Measurements from ENCODE around the gene MED16.

The MED16 gene

DNA sequence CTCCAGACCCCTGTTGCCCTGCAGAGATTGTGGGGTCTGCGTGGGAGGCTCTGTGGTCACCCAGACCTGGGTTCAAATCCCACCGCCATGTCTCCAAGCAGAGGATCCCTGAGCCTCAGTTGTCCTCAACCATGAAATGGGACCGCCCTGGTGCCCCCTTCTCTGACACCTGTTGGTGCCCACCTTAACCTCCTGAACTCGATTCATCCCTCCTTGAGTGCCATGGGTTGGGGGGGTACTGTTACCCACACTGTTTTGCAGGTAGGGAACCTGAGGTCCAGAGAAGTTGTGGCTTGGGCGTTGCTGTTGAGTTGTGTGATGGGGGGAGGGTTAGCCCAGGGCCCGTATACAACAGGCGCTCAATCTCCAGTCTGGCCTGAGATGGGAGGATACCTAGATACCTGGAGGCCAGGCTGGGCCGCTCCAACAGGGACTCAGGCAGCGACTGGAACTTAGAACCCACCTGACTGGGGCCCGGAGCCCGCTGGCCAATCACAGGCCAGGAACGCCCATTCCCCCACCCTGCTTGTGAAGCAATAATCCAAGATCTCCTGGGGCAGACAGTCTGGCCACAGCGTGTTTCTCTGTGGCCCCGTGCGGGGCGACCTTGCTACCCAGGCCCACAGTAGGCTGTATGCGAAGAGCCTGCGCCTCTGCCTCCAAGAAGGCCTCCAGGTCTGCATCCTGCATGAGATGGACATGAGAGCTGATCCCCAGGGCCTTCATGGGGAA, 35.6 kb upstream of the MED16 start:
- in situ Hi-C loops (cut with HindIII; ENCODE audit: low sequenced_read_pairs) = no loop called here

DNA sequence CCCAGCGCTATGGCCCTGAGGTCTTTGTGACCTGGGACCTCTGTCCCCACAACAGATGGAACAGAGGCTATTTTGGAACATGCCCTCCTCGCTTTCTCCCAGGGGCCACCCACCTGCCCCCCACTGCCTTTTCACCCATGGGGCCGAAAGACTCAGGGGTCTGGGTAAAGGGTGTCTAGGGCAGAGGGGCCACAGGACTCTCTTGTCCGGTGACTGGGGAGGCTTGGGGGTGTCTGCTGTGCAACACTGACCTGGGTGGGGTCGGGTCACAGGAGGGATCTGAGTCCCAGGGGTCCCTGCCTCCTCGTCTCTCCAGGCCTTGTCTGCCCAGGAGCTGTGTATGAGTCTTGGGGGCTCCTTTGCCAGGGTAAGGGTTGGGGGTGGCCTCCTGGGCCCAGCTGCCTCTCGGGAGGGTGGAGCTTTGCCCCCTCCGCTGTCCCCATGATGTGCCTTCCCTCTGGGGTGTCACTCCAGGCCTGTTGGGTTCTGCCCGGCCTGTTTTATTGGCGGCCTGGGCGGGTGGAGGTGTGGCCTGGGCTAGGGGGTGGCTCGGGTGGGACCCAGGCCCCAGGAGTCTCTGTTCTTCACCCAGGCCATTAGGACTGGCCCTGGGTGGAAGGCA, 34.9 kb upstream of the MED16 start:
- in situ Hi-C loops (cut with HindIII; ENCODE audit: low sequenced_read_pairs) = no loop called here

DNA sequence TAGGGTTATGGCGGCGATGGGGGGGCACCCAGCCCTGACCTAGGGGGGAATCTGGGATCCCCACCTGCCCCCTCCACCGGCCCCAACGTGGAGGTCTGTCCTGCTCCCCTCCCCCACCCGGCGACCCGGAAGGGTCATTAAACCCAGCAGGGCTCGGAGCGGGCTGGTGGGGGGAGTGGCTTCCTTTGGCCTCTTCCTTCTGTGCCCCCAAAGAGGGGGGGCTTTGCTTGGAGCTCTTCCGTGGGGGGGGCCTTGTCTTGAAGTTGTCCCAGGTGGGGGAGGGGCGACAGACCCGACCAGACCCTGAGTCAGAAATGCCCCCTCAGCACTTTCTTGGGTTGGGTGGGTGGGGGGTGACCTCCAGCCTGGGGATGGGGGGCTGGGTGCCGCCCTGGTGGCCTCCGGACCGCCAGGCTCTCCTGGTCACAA, 34.4 kb upstream of the MED16 start:
- in situ Hi-C loops (cut with HindIII; ENCODE audit: low sequenced_read_pairs) = no loop called here

DNA sequence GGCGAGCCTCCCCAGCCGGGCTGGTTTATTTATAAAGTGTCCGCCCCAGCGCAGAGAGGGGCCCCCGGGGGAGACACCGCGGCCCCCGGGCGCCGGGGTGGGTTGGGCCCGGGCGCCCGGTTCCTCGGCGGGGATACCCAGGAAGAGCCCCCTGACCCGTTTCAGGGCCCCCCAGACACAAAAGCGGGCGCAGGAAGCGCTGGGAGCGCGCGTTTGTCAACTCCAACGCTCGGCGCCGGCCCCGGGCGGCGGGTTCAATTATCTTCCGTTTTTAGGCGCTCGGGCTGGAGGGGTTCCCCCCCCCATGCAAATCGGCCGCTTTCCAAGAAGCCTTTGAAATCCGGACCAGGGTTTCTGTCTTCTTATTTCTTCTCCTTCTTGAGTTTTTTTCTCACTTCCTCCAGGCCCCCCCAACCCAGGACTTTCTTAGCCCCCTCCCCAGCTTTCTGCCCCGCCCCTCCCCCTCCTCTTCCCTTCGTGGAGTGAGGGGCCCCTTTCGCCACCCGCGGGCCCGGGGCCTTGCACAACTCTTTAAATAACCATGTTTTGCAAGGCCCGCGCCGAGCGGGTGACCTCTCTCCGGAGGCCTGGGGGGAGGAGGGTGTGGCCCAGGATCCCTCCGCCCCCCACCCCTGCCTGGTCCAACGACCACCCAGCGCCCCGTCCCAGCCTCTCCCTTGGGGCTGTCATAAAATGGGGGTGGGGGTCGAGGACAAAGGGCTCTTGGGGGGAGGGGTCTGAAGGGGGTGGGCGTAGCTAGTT, 33.8 kb upstream of the MED16 start:
- in situ Hi-C loops (cut with HindIII; ENCODE audit: low sequenced_read_pairs) = no loop called here

DNA sequence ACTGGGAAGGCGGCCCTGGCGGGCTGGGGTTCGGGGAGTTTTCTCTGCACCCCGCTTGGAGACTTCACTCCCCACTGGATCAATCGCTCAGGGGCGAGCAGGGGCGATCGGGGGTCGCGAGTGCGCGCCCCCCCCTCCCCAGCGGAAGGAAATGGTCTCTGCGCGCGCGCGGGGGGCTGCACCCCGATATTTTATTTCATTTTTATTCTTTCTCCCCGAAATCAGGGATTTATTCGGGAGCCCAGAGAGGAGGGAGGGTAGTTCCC, 33.3 kb upstream of the MED16 start:
- in situ Hi-C loops (cut with HindIII; ENCODE audit: low sequenced_read_pairs) = no loop called here

DNA sequence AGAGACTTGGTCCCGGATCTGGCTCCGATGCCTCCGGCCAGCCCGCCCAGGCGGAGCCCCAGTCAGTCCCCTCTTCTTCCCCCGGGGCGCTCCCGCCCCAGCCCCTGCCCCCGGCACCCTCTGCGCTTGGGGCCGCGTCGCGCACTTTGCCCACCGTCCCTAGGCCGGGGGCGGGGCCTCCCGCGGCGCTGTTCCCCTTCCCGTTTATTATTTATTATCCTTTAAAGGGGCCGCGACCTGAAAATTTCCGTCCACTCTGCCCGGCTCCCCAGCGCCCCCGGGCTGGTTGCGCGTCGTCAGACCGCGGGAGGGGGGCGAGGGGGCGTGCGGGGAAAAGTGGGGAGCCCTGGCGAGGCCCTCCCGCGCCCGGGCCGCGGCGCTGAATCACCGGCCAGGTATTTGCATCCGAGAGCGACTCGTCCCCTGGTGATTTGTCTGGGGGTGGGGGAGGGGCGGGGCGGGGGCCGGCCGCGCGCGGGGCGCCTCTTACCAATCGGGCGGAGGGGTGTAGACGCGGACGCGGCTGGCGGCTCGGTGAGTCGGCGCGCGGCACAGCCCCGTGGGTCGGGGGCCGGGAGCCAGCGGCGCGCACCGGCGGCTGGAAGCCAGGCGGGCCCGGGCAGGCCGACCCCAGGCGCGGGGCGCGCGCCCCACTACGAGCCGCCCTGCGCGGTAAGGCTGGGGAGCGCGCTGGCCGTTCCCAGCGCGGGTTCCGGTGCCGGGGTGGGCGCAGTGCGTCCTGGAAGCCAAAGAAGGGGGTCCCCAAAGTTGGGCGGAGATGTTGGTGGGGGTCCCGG, 32.7 kb upstream of the MED16 start, which contains the start of gene ARID3A:
Gene ARID3A (plus strand): TSS at position 510 of the 797 bp plus-strand sequence. CDS start 3,494 bp downstream, outside the sequence.
- in situ Hi-C loops (cut with HindIII; ENCODE audit: low sequenced_read_pairs) = no loop called here

DNA sequence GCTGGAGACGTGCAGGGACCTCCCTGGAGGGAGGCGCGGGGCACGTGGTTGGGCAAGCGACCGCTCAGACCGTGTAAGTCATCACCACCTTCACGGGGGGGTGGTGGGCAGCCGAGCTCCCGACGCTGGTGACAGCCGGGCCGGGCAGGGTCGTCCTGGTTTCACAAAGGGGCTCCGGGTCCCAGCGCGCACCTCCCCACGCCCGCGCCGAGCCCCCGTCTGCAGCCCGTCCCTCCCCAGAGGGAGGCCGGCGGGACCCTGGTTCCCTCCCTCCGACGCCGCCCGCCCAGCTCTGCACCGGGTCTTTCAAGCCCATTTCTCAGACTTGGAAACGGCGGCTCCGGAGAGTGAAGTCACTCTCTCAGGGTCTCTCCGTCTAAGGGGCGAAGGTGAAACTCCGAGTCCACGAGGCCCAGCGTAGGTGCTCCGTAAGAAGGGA, 32.1 kb upstream of the MED16 start:
- in situ Hi-C loops (cut with HindIII; ENCODE audit: low sequenced_read_pairs) = no loop called here

DNA sequence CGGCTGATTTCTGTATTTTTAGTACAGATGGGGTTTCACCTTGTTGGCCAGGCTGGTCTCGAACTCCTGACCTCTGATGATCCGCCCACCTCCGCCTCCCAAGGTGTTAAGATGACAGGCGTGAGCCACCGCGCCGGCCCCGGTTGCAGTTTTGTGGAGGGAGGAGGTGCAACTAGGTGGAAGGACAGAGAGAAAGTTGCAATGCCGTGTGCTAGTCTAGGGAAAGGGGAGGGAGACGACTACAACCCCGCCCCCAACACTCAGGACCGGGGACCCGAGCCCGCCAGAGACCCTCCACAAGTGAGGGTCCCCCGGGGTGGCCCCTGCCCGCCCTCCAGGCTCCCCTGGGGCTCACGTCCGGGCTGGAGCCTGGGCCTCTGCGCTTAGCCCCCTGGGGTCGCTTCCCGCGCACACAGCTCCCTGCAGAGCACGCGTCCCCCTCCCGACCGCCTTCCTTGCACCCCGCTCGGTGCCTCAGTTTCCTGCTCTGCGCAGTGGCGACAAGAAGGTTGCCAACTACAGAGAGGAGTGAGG, 31.6 kb upstream of the MED16 start:
- in situ Hi-C loops (cut with HindIII; ENCODE audit: low sequenced_read_pairs) = no loop called here

DNA sequence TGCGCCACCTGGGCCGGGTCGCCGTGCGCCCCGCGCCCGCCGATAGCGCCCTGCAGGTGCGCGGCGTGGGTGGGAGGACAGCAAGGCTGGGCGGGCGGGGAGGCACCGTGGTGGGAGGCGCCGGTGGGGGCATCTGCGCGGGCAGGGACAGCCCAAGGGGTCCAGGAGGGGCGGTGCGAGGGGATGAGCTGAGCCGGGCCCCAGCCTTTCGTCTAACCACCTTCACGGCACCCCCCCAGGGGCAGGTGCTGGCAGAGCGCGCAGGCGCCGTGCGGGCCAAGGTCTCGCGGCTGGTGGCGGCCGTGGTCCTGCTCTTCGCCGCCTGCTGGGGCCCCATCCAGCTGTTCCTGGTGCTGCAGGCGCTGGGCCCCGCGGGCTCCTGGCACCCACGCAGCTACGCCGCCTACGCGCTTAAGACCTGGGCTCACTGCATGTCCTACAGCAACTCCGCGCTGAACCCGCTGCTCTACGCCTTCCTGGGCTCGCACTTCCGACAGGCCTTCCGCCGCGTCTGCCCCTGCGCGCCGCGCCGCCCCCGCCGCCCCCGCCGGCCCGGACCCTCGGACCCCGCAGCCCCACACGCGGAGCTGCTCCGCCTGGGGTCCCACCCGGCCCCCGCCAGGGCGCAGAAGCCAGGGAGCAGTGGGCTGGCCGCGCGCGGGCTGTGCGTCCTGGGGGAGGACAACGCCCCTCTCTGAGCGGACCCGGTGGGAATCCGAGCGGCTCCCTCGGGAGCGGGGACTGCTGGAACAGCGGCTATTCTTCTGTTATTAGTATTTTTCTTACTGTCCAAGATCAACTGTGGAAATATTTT, 27.3 kb upstream of the MED16 start:
- in situ Hi-C loops (cut with HindIII; ENCODE audit: low sequenced_read_pairs) = no loop called here

DNA sequence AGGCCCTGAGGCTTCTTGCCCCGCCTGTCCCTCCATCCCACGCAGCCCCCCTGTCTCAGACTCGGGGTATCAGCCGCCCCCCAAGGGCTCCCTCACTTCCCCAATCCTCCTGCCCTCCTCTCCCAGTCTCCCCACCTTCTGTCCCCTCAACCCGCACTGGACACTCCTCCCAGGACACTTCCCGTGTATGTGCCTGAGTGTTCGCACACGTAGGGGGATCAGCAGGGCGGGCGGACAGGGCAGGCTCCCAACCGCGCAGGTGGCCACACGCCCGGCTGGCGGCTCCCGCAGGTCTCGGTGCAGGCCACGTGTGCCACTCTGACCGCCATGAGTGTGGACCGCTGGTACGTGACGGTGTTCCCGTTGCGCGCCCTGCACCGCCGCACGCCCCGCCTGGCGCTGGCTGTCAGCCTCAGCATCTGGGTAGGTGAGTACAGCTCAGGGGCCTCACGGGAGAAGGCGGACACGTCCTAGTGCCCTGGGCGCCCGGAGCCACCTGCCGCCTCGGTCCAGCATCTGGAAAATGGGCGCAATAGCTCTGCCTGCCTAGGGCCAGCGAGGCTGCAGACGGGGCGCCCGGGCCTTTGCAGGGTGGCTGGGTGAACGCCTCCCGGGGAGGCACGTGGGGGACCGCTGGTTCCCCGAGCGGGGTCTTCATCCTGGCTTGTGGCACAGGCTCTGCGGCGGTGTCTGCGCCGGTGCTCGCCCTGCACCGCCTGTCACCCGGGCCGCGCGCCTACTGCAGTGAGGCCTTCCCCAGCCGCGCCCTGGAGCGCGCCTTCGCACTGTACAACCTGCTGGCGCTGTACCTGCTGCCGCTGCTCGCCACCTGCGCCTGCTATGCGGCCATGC, 26.4 kb upstream of the MED16 start:
- in situ Hi-C loops (cut with HindIII; ENCODE audit: low sequenced_read_pairs) = no loop called here

DNA sequence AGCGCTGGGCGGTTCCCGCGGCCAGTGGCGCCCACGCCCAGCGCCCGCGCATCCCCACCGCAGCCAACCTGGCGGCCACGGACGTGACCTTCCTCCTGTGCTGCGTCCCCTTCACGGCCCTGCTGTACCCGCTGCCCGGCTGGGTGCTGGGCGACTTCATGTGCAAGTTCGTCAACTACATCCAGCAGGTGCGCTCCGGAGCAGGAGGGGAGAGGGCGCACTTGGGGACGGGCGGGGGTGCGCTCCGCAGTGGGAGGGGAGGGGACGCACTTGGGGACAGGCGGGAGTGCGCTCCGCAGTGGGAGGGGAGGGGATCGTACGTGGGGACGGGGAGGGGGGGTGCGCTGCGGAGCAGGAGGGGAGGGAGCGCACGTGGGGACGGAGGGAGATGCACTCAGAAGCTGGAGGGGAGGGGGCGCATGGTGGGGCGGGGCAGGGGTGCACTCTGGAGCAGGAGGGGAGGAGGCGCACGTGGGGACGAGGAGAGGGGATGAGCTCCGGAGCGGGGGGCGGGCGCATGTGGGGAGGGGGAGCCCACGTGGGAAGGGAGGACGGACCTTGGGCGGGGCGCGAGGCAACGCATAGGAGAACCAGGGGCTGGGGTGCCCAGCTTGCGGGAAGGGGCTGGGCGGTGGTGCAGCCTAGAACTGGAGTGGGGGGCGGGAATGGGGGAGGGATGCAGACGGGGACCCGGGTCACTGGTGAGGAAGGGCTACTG, 25.7 kb upstream of the MED16 start:
- in situ Hi-C loops (cut with HindIII; ENCODE audit: low sequenced_read_pairs) = no loop called here

DNA sequence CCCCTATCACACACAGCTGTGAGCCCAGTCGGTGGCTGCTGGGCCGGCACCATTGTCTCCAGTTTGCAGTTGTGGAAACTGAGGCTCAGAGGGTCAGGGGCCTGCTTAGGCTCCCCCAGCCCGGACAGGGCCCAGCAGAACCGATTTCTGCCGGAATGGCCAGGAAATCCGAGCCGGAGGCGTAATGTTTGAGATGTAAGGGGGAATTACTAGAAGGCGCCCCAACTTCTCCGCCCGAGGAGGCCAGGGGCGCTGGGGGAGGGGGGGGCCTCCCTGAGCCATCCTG, 25.1 kb upstream of the MED16 start:
- in situ Hi-C loops (cut with HindIII; ENCODE audit: low sequenced_read_pairs) = no loop called here

DNA sequence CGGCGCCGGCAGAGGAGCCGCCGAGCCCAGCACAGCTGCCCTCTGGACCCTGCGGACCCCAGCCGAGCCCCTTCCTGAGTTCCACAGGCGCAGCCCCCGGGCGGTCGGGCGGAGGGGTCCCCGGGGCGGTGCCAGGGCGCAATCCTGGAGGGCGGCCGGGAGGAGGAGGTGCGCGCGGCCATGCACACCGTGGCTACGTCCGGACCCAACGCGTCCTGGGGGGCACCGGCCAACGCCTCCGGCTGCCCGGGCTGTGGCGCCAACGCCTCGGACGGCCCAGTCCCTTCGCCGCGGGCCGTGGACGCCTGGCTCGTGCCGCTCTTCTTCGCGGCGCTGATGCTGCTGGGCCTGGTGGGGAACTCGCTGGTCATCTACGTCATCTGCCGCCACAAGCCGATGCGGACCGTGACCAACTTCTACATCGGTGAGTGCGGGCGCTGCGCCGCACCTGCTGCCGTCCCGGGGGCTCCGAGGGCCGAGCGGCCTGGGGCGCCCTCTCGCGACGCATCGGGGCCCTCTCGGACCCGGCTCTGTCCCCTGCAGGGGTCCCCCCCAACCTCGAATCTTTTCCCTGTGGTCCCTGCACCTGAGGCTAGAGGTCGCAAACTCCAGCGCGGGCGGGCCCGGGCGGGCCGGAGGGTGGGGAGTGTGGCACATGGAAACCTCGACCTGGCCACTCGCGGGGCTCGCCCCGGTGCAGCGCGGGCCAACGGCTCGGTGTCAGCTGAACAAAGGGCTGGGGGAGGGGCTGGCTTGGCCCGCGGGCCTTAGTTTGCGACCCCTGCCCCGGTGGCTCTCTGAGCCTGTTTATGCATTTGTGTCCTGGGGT, 24.6 kb upstream of the MED16 start, which contains the start of gene KISS1R:
Gene KISS1R (plus strand): TSS at position 11 of the 829 bp plus-strand sequence. CDS start 170 bp downstream, at position 181.
- in situ Hi-C loops (cut with HindIII; ENCODE audit: low sequenced_read_pairs) = no loop called here

DNA sequence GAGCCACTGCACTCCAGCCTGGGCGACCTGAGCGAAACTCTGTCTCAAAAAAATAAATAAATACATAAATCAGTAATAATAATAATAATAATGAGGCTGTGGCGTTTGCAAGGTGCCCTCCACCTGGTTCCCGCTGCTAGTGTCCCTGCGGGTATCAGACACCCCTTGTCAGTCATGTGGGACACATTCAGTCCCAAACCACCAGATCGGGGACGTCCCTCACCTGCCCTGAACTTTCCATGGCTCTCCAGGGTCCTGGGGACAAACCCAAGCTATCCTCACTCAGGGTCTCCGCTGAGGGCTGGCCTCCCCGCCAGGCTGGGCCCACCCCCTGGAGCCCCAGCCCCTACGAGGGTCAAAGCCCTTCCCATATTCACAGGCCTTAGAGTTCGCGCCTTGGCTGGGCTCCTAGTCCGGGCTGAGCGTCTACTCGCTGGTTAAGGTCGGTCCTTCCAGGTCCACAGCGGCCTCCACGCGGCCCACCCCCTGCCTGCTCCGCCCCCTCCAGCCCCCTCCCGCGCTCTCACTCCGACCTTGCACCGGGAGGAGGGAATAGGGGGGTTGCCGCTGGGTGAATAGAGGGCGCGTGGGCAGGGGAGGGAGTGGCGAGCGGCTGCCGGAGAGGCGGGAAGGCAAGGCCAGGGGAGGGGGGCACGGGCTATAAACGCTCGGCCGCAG, 23.8 kb upstream of the MED16 start:
- in situ Hi-C loops (cut with HindIII; ENCODE audit: low sequenced_read_pairs) = no loop called here

DNA sequence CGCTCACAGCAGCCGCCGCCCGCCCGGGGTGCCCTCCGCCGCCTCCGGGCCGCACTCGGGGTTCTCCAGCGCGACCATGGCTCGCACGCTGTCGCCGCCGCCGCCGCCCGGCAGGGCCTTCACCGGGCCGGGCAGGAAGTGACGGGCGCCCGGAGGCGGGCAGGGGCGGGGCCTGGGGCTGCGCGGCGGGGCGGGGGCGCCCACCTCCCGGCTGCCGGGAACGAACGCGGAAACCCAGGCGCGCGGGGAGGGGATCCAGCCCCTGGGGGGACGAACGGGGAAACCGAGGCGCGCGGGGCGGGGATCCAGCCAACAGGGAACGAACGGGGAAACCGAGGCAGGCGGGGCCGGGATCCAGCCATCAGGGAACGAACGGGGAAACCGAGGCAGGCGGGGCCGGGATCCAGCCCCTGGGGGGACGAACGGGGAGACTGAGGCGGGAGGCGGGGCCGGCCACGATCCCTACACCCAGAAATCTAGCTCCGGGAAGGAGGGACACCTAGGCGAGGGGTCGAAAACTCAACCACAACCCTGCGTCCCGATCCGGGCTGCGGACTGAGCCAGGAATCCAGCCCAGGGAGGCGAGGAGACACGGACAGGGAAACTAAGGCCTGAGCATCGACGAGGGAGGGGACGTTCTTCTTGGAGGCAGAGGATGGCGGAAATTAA, 20.2 kb upstream of the MED16 start, which contains the start of gene R3HDM4:
Gene R3HDM4 (minus strand): TSS at position 140 of the 669 bp plus-strand sequence. CDS start 62 bp downstream, at position 78.
- in situ Hi-C loops (cut with HindIII; ENCODE audit: low sequenced_read_pairs) = no loop called here

All from DLD1 (cell line).